C4-2B (cell line): ENCODE measurements around the gene LRRC23.

Experiments
- ZFX ChIP-seq: fragments of 450-650 bp; IDR thresholded peaks from 2 replicates; pipeline ENCODE4 v1.6.1; 2017
- TF ChIP-seq, protein P1 (sequence below): fragments of 450-650 bp; conservative IDR thresholded peaks from 2 replicates; pipeline ENCODE4 v1.5.1; 2017; ENCODE audit warnings: mild to moderate bottlenecking

DNA sequence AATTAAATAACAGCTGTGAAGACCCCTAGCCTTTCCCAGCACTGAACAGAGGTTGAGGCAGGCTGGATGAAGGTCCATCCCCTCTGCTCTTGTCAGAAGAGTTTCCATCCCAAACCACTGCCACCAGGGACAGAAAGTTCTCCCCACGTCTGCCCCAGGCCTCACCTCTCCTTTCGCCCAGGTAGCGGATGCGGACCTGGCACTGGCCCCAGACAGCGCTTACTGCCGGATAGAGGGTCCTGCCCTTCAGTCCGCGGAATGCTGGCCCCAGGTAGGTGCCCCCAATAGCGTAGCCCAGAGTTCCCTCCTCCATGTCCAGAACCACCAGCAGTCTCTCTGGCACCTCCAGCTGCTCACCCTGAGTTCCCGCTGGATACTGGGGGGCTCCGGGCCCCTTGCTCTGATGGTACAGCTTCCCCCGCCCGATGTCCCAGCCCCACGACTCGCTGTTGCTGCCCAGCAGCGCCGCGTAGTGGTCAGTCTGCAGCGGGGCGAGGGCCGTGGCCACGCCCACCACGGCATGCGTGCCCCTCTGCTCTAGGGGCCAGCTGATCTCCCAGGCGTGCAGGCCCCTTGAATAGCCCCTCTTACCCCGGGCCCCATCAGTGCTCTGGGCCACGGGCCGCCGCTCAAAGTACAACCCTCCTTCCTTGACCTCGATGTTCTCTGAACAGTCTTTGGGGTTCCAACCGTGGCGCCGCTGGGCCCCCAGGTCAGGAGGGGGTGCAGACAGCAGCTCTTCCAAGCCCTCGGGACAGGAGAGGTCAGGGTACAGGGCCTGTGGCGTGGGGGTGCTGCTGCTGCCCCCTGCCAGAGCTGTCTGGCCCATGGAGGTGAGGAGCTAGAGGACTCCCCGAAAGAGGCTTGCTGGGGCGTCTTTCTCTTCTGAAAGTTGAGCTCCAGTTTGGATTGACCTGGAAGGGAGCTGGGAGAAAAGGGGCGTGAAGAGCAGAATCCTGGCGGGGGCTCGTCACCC lies 32.3 kb upstream of the LRRC23 start:
- TF ChIP-seq, protein P1, sequence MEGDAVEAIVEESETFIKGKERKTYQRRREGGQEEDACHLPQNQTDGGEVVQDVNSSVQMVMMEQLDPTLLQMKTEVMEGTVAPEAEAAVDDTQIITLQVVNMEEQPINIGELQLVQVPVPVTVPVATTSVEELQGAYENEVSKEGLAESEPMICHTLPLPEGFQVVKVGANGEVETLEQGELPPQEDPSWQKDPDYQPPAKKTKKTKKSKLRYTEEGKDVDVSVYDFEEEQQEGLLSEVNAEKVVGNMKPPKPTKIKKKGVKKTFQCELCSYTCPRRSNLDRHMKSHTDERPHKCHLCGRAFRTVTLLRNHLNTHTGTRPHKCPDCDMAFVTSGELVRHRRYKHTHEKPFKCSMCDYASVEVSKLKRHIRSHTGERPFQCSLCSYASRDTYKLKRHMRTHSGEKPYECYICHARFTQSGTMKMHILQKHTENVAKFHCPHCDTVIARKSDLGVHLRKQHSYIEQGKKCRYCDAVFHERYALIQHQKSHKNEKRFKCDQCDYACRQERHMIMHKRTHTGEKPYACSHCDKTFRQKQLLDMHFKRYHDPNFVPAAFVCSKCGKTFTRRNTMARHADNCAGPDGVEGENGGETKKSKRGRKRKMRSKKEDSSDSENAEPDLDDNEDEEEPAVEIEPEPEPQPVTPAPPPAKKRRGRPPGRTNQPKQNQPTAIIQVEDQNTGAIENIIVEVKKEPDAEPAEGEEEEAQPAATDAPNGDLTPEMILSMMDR: peak; percentile 100
- no peak for TF ChIP-seq ZFX
